Large intestine (tissue), 3 donors: Measurements from ENCODE around the gene TBC1D22A. TPM values are rescaled to one million over a fixed set of nuclear protein-coding genes. Genes with fewer than 3 reads are reported as not detected.

Experiments
- DNase-seq, 2 donors: peaks; one replicate each; pipeline versions ENCODE4 v3.0.0 to v3.0.0-alpha.2; 2013
- H3K27ac ChIP-seq: one replicate; pipeline ENCODE4 v1.5.1; 2013; ENCODE audit warnings: low read length
- H3K27me3 ChIP-seq: 2 replicates; pipeline ENCODE4 v1.6.1; 2013; ENCODE audit warnings: low read length; ENCODE audit not compliant: control insufficient read depth, insufficient read depth
- H3K36me3 ChIP-seq: 2 replicates; pipeline ENCODE4 v1.6.1; 2013; ENCODE audit warnings: low read length; ENCODE audit not compliant: control insufficient read depth, insufficient read depth
- H3K4me1 ChIP-seq: one replicate; pipeline ENCODE4 v1.6.1; 2013; ENCODE audit warnings: low read length; ENCODE audit not compliant: control insufficient read depth, insufficient read depth
- H3K4me3 ChIP-seq: one replicate; pipeline ENCODE4 v1.5.1; 2013; ENCODE audit warnings: low read length
- H3K9me3 ChIP-seq: one replicate; pipeline ENCODE4 v1.6.1; 2013; ENCODE audit warnings: mild to moderate bottlenecking, low read depth, low read length, moderate library complexity; ENCODE audit not compliant: control insufficient read depth
- WGBS: methylation state at CpG from one replicate; pipeline ENCODE4 v1.1.5; 2013; ENCODE audit warnings: low lambda C conversion rate; ENCODE audit not compliant: insufficient coverage; 5-methylcytosine and 5-hydroxymethylcytosine counted together
- polyA plus RNA-seq: library from polyadenylated mRNA; unstranded; fragments of 120-200 nt; gene quantifications from one replicate; pipeline ENCODE4 v1.2.1, GENCODE V29; 2013

TBC1D22A gene
- polyA plus RNA-seq, 1 donor: 21.5 TPM

GRCh38 chr22:46942799-46943785, 180.6 kb downstream of the TBC1D22A start:
- Histone ChIP-seq H3K36me3 (peaks cover 9% of the 10 kb centered on the region), H3K27me3 (no peaks in the 10 kb centered on the region), H3K27ac (no peak overlapping the region), H3K9me3 (no peaks in the 10 kb centered on the region), H3K4me3 (no peak overlapping the region), H3K4me1 (peaks cover 2% of the 10 kb centered on the region)
- no peak for DNase-seq
- WGBS: 100% methylated on average over 2 of the region's 22 CpGs

DNA sequence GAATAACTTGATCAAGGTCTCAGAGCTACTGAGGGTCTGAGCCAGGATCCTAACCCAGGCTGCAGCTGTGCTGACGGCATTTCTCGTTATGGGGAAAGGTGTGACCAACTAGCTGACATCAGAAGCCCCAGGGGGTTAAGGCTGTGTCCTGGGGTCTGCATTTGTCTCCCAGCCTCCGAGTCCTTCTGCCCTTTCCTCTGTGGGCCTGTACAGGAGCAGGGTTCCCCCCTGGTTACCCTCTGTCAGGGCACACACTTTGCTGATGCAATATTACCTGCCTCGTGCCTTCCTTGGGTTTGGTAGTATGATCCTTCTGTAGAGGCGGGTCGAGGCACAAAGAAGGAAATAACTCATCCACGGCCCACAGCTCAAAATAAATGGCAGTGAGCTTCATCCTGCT, 183.0 kb downstream of the TBC1D22A start:
- H3K4me1 ChIP-seq: no peaks in the 10 kb centered on the region
- H3K4me3 ChIP-seq: no peak overlapping the region
- no peaks in the 10 kb centered on the region for H3K9me3 ChIP-seq
- H3K27ac ChIP-seq: no peak overlapping the region
- no peaks in the 10 kb centered on the region for H3K27me3 ChIP-seq
- DNase-seq: no peak
- peaks cover 20% of the 10 kb centered on the region for H3K36me3 ChIP-seq
- WGBS: no CpG with 5 or more reads among the region's 7 CpGs

DNA sequence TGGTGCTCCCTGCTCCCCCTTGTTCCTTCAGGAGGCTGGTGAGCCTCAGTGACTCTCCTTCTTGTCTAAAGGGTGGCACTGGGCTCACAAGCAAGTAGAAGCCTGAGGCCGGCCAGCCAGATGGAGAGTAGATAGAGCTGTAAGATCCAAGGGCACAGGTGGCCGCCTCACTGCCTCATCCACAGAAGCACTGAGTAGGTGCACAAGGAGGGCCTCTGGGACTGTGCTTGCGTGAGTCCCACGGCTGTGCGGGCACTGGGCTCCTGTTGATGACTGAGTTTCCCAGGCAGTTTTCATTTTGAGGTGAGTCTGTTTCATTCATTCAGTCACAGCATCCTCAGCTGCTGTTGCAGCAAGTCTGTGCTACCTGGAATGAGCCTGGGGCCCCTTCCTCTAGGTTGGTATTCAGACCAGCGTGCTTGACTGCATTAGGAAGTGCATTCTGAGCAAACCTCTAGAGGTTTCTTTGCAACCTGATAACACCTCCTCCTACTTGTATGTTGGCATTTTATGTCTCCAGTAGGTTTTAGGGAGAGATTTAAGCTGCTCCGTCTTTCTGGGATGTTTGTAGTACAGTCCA, 184.0 kb downstream of the TBC1D22A start:
- Histone ChIP-seq H3K36me3 (peaks cover 20% of the 10 kb centered on the region), H3K9me3 (no peaks in the 10 kb centered on the region), H3K27me3 (no peaks in the 10 kb centered on the region), H3K4me3 (no peak overlapping the region), H3K4me1 (no peaks in the 10 kb centered on the region), H3K27ac (no peak overlapping the region)
- no CpG with 5 or more reads among the region's 7 CpGs for WGBS
- DNase-seq: no peak

- Histone ChIP-seq H3K9me3 (no peaks in the 10 kb centered on the region), H3K27me3 (no peaks in the 10 kb centered on the region), H3K4me3 (no peak overlapping the region), H3K4me1 (no peaks in the 10 kb centered on the region), H3K27ac (no peak overlapping the region), H3K36me3 (peaks cover 20% of the 10 kb centered on the region)
- 73% methylated on average over 5 of the region's 14 CpGs for WGBS
- no peak for DNase-seq
These were observed 185.2 kb downstream of the TBC1D22A start for GRCh38 chr22:46947516-46948257.

DNA sequence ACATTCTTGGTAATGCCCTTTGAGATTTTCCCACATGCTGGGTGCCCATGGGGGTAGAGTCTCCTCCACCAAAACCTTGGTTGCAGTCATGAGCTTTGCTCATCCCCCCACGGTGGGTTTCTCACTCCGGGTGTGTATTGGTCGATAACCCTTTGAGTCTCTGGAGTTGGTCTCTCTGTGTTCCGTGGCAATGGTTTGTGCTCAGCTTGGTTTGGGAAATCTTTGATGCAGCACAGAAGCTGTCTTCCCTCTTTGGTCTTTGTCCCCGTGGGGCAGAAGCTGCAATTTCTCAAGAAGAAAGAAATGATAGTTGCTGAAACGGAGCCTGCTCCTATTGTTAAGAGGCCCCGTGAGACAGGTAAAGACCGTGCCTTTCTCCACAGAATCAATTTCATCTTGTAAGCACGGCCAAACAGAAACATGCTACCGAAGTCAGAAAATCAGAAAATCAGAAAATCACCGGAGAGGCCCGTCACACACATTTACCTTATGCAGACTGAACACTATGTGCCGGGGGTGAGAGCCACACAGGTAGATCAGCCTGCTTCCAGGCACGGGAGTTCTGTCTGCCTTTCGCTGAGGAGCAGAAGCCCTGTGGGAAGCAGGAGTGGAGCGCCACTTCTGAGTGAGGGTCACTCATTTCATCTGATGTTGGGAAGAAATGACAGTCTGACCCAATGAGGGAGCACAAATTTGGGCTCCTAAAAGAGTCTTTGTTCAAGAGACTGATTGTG, 186.1 kb downstream of the TBC1D22A start:
- H3K4me3 ChIP-seq: no peak overlapping the region
- H3K36me3 ChIP-seq: peaks cover 13% of the 10 kb centered on the region
- H3K27me3 ChIP-seq: no peaks in the 10 kb centered on the region
- DNase-seq: no peak
- no peak overlapping the region for H3K27ac ChIP-seq
- no CpG with 5 or more reads among the region's 16 CpGs for WGBS
- no peaks in the 10 kb centered on the region for H3K4me1 ChIP-seq
- no peaks in the 10 kb centered on the region for H3K9me3 ChIP-seq

GRCh38 chr22:46951350-46951749, 188.9 kb downstream of the TBC1D22A start:
- no peaks in the 10 kb centered on the region for H3K9me3 ChIP-seq
- no peaks in the 10 kb centered on the region for H3K27me3 ChIP-seq
- H3K4me3 ChIP-seq: no peak overlapping the region
- WGBS: 100% methylated on average over 2 of the region's 12 CpGs
- peaks cover 10% of the 10 kb centered on the region for H3K36me3 ChIP-seq
- H3K4me1 ChIP-seq: no peaks in the 10 kb centered on the region
- no peak overlapping the region for H3K27ac ChIP-seq
- no peak for DNase-seq

GRCh38 chr22:46951973-46952372, 189.5 kb downstream of the TBC1D22A start:
- no peak for DNase-seq
- Histone ChIP-seq H3K36me3 (peaks cover 10% of the 10 kb centered on the region), H3K4me1 (no peaks in the 10 kb centered on the region), H3K9me3 (no peaks in the 10 kb centered on the region), H3K4me3 (no peak overlapping the region), H3K27ac (no peak overlapping the region), H3K27me3 (no peaks in the 10 kb centered on the region)
- 100% methylated on average over 1 of the region's 7 CpGs for WGBS

- Histone ChIP-seq H3K36me3 (peaks cover 8% of the 10 kb centered on the region), H3K9me3 (no peaks in the 10 kb centered on the region), H3K27ac (no peak overlapping the region), H3K27me3 (no peaks in the 10 kb centered on the region), H3K4me1 (no peaks in the 10 kb centered on the region), H3K4me3 (no peak overlapping the region)
- 73% methylated on average over 2 of the region's 18 CpGs for WGBS
- DNase-seq: no peak
These were observed 191.7 kb downstream of the TBC1D22A start for GRCh38 chr22:46953968-46954765.

- Histone ChIP-seq H3K4me1 (no peaks in the 10 kb centered on the region), H3K9me3 (no peaks in the 10 kb centered on the region), H3K4me3 (no peak overlapping the region), H3K27me3 (no peaks in the 10 kb centered on the region), H3K27ac (no peak overlapping the region), H3K36me3 (peaks cover 3% of the 10 kb centered on the region)
- DNase-seq: no peak
- 95% methylated on average over 5 of the region's 7 CpGs for WGBS
These were observed 192.3 kb downstream of the TBC1D22A start for GRCh38 chr22:46954781-46955180.
